HEK293 (cell line): ENCODE measurements around the gene DACT2.

Experiments
- GFI1B ChIP-seq: fragments of 450-650 bp; formaldehyde crosslinking; IDR thresholded peaks from 2 replicates; pipeline ENCODE4 v1.5.1; 2016; ENCODE audit warnings: missing biosample characterization, missing genetic modification characterization
- HOXC10 ChIP-seq: sonication (generic); formaldehyde crosslinking; IDR thresholded peaks from 2 replicates; pipeline ENCODE4 v1.8.1; 2023; ENCODE audit warnings: mild to moderate bottlenecking, missing genetic modification reagents
- ZNF350 ChIP-seq: fragments of 450-650 bp; formaldehyde crosslinking; IDR thresholded peaks from 2 replicates; pipeline ENCODE4 v1.5.0; 2017; ENCODE audit warnings: missing biosample characterization, mild to moderate bottlenecking, missing genetic modification characterization
- ZNF621 ChIP-seq: fragments of 450-650 bp; formaldehyde crosslinking; IDR thresholded peaks from 2 replicates; pipeline ENCODE4 v1.5.1; 2017; ENCODE audit warnings: missing biosample characterization, missing genetic modification characterization
- ZNF76 ChIP-seq: fragments of 450-650 bp; formaldehyde crosslinking; IDR thresholded peaks from 2 replicates; pipeline ENCODE4; 2016; ENCODE audit warnings: low read depth, missing biosample characterization, missing genetic modification characterization, borderline replicate concordance
- TF ChIP-seq, protein P1 (sequence below): sonication (generic); formaldehyde crosslinking; IDR thresholded peaks from 2 replicates; pipeline ENCODE4 v1.8.1; 2022; ENCODE audit warnings: mild to moderate bottlenecking, moderate library complexity, missing genetic modification reagents
- TF ChIP-seq, protein P2 (sequence below): fragments of 450-650 bp; formaldehyde crosslinking; IDR thresholded peaks from 2 replicates; pipeline ENCODE4 v1.5.1; 2016; ENCODE audit warnings: missing biosample characterization, missing genetic modification characterization

GRCh38 chr6:168297643-168298042 is 21.9 kb downstream of the DACT2 start:
- TF ChIP-seq ZNF76 (tag by site-specific recombination) = no peak
- no peak for TF ChIP-seq ZNF621 (tag by site-specific recombination)
- TF ChIP-seq, protein P1, sequence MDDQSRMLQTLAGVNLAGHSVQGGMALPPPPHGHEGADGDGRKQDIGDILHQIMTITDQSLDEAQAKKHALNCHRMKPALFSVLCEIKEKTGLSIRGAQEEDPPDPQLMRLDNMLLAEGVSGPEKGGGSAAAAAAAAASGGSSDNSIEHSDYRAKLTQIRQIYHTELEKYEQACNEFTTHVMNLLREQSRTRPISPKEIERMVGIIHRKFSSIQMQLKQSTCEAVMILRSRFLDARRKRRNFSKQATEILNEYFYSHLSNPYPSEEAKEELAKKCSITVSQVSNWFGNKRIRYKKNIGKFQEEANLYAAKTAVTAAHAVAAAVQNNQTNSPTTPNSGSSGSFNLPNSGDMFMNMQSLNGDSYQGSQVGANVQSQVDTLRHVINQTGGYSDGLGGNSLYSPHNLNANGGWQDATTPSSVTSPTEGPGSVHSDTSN (CRISPR knock-in tag) = no peak
- no peak for TF ChIP-seq HOXC10 (CRISPR knock-in tag)
- TF ChIP-seq ZNF350 (tag by site-specific recombination) = no peak
- TF ChIP-seq, protein P2, sequence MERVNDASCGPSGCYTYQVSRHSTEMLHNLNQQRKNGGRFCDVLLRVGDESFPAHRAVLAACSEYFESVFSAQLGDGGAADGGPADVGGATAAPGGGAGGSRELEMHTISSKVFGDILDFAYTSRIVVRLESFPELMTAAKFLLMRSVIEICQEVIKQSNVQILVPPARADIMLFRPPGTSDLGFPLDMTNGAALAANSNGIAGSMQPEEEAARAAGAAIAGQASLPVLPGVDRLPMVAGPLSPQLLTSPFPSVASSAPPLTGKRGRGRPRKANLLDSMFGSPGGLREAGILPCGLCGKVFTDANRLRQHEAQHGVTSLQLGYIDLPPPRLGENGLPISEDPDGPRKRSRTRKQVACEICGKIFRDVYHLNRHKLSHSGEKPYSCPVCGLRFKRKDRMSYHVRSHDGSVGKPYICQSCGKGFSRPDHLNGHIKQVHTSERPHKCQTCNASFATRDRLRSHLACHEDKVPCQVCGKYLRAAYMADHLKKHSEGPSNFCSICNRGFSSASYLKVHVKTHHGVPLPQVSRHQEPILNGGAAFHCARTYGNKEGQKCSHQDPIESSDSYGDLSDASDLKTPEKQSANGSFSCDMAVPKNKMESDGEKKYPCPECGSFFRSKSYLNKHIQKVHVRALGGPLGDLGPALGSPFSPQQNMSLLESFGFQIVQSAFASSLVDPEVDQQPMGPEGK (tag by site-specific recombination) = no peak
- TF ChIP-seq GFI1B (tag by site-specific recombination) = no peak
